ENCODE measurements around the gene SLC25A39.

SLC25A39 gene

GRCh38 chr17:44272321-44272951 lies 52.2 kb downstream of the SLC25A39 start:
- Histone ChIP-seq H3K4me3 (replicated peaks; ENCODE audit: insufficient read depth, low read length) (no peak overlapping the region), H3K27me3 (ENCODE audit: insufficient read depth, poor library complexity, severe bottlenecking) (no peaks in the 10 kb centered on the region), H3K27ac (replicated peaks) (no peak overlapping the region)
- TF ChIP-seq GABPA (IDR thresholded peaks at IDR 0.05; ENCODE audit: low read depth): no peak
- no peak for TF ChIP-seq REST (IDR thresholded peaks at IDR 0.05; ENCODE audit: insufficient replicate concordance, low read depth)
- TF ChIP-seq SPI1 (IDR thresholded peaks at IDR 0.05; ENCODE audit: borderline replicate concordance, low read depth): no peak
- TF ChIP-seq CTCF (IDR thresholded peaks at IDR 0.05; ENCODE audit: insufficient read depth, low read length): no peak
- no peak for TF ChIP-seq POLR2AphosphoS5 (IDR thresholded peaks at IDR 0.05; ENCODE audit: low read depth)
- DNase-seq (ENCODE audit: low read depth in 1 of 2, low spot score in 1 of 2): no peak
